HUES64 (cell line): ENCODE measurements around the gene TM4SF5.

ENCODE experiments used
- H3K27ac ChIP-seq: 2 replicates; pipeline ENCODE4 v1.7.0; 2013; ENCODE audit warnings: low read depth, low read length, inconsistent platforms
- H3K27me3 ChIP-seq: 2 replicates; pipeline ENCODE4 v1.6.1; 2013; ENCODE audit warnings: mild to moderate bottlenecking, low read length; ENCODE audit not compliant: insufficient read depth
- H3K36me3 ChIP-seq: 2 replicates; pipeline ENCODE4 v1.6.1; 2013; ENCODE audit warnings: mild to moderate bottlenecking, low read length; ENCODE audit not compliant: insufficient read depth
- H3K4me1 ChIP-seq: 2 replicates; pipeline ENCODE4 v1.6.1; 2013; ENCODE audit warnings: mild to moderate bottlenecking, low read length, moderate library complexity; ENCODE audit not compliant: insufficient read depth
- H3K4me3 ChIP-seq: 2 replicates; pipeline ENCODE4 v1.5.1; 2013; ENCODE audit warnings: mild to moderate bottlenecking, low read length, moderate library complexity
- H3K9ac ChIP-seq: 2 replicates; pipeline ENCODE4 v1.6.1; 2013; ENCODE audit warnings: mild to moderate bottlenecking, low read depth, low read length
- H3K9me3 ChIP-seq: 2 replicates; pipeline ENCODE4 v1.6.1; 2013; ENCODE audit warnings: low read depth, low read length; ENCODE audit not compliant: insufficient read depth
- WGBS: fragments of 150-250, 120-280 bp; methylation state at CpG from one replicate; pipeline ENCODE4 v1.1.7; 2013; ENCODE audit warnings: missing lambda C conversion rate; 5-methylcytosine and 5-hydroxymethylcytosine counted together

Gene TM4SF5

DNA sequence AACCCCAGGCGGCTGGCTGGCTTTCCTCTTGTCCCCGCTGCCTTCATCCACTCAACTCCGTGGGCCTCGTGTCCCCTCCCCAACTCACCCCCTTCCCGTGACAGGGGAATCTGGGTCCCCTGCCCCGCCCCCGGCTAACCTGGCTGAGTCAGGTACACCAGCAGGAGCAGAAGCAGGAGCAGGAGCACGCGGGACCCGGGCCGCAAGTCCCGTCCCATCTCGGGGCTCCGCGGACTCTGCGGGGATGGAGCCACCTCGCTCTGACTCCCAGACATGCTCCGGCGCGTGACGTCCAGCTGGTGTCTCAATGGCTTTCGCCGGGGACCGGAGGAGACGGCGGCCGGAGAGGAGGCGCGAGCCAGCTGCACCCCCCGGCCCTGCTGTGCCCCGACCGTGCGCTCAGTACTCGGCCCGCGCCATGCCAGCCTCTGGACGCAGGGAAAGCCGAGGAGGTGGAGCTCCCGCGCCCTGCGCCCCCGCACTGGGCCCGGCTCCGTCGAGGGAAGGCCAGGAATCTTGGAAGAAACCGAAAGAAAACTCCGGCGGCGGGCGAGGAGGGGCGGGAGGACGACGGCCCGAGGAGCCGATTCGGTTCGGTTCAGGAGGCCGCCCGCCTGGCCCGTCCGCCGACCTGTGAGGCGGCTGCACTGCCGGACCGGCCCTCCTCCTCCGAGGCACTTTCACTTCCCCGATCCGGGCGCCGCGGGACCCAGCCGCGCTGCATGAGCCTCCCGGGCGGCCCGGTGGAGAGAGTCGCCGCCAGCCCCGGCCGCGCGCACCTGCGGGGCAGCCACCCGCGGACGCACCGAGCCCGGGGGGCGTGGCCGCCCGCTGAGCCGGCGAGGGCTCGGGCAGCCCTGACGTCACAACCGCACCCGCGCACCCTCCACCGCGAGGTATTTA lies 32.3 kb upstream of the TM4SF5 start, which contains the start of the genes CXCL16 and ZMYND15:
CXCL16 (minus strand) TSS at position 807 of the 903 bp plus-strand sequence; CDS start at position 218, 589 bp downstream.
ZMYND15 (plus strand) TSS at position 712 of the 903 bp plus-strand sequence. CDS start 716 bp downstream, outside the sequence.
- peaks cover 92% of the 10 kb centered on the region for H3K27me3 ChIP-seq
- H3K9ac ChIP-seq, result peak within 1 kb of the TSS; percentile 49; the same call in 1 of the 2 replicates
- H3K36me3 ChIP-seq, result no peaks in the 10 kb centered on the region
- no peak within 1 kb of the TSS for H3K27ac ChIP-seq
- H3K9me3 ChIP-seq, result no peaks in the 10 kb centered on the region
- no peaks in the 10 kb centered on the region for H3K4me1 ChIP-seq
- peak within 1 kb of the TSS; percentile 56 for H3K4me3 ChIP-seq
- 1% methylated on average over 100 of the region's 100 CpGs for WGBS

- Histone ChIP-seq H3K27ac (no peak overlapping the region), H3K9me3 (no peaks in the 10 kb centered on the region), H3K27me3 (peaks cover 92% of the 10 kb centered on the region), H3K4me3 (peak overlapping the region; percentile 56), H3K9ac (no peak overlapping the region; the same call in 1 of the 2 replicates), H3K4me1 (0 out of 2 replicates have a peak, but pooled peaks cover 3% of the 10 kb centered on the region), H3K36me3 (no peaks in the 10 kb centered on the region)
- WGBS, result 10% methylated on average over 13 of the region's 13 CpGs
Measured at GRCh38 chr17:4740025-4740351, 31.7 kb upstream of the TM4SF5 start.

GRCh38 chr17:4740584-4740983 lies 31.1 kb upstream of the TM4SF5 start:
- Histone ChIP-seq H3K36me3 (no peaks in the 10 kb centered on the region), H3K9me3 (no peaks in the 10 kb centered on the region), H3K27me3 (peaks cover 96% of the 10 kb centered on the region), H3K4me1 (0 out of 2 replicates have a peak, but pooled peaks cover 3% of the 10 kb centered on the region), H3K27ac (no peak overlapping the region), H3K4me3 (no peak overlapping the region), H3K9ac (no peak overlapping the region)
- 86% methylated on average over 7 of the region's 8 CpGs for WGBS

DNA sequence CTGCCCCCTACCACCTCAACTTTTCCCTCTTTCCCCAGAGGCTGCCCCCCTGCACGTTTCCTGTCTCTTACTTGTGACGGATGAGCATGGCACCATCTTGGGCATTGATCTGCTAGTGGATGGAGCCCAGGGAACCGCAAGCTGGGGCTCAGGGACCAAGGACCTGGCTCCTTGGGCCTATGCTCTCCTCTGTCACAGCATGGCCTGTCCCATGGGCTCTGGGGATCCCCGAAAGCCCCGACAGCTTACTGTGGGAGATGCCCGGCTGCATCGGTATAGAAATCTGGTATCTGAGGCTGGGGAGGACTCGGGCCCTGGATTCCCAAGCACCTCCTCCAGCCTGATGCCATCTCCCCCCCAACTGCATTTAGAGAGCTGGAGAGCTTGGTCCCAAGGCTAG lies 30.1 kb upstream of the TM4SF5 start:
- WGBS, result 91% methylated on average over 8 of the region's 8 CpGs
- Histone ChIP-seq H3K9ac (no peak overlapping the region), H3K4me1 (0 out of 2 replicates have a peak, but pooled peaks cover 6% of the 10 kb centered on the region), H3K27me3 (peaks cover 97% of the 10 kb centered on the region), H3K36me3 (no peaks in the 10 kb centered on the region), H3K27ac (no peak overlapping the region), H3K9me3 (no peaks in the 10 kb centered on the region), H3K4me3 (no peak overlapping the region)

DNA sequence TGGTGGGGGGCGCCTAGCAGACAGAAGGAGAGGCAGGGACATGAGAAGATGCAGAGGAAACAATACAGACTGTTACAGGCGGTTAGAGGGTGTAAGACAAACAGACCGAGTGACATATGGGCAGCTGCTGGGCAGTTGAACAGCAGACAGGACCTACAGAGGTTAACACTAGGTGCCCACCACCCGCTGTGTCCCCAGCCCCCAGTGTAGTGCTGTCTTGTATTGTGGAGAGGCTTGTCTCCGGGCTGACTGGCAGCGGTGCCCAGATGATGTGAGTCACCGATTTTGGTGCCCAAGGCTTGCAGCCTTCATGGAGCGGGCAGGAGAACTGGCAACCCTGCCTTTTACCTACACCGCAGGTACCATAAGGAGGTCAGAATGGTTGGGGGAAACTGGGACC lies 29.6 kb upstream of the TM4SF5 start:
- WGBS, result 87% methylated on average over 9 of the region's 9 CpGs
- Histone ChIP-seq H3K27me3 (peaks cover 92% of the 10 kb centered on the region), H3K4me1 (0 out of 2 replicates have a peak, but pooled peaks cover 6% of the 10 kb centered on the region)

DNA sequence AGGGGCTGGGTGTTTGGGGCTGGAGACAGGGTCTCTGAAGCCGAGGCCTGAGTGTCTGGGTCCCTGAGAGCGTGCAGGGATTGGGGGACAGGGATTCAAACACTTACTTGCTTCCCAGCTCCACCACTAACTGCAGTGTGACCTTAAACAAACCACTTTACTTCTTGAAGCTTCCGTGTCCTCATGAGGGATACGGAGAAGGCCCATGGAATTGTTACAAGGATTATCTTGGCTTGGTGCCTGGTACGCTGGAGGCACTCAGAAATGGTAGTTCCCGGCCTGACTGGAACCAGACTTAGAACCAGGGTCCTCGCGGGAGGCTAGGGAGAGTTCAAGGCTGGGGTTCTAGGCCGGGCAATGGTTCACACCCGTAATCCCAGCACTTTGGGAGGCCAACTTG lies 29.1 kb upstream of the TM4SF5 start:
- H3K9ac ChIP-seq, result no peak overlapping the region
- H3K4me1 ChIP-seq, result 0 out of 2 replicates have a peak, but pooled peaks cover 6% of the 10 kb centered on the region
- 94% methylated on average over 10 of the region's 10 CpGs for WGBS
- H3K27me3 ChIP-seq, result peaks cover 87% of the 10 kb centered on the region
- H3K36me3 ChIP-seq, result no peaks in the 10 kb centered on the region
- H3K4me3 ChIP-seq, result no peak overlapping the region
- no peaks in the 10 kb centered on the region for H3K9me3 ChIP-seq
- no peak overlapping the region for H3K27ac ChIP-seq

More for the DNA sequence above, 29.6 kb upstream of the TM4SF5 start:
- Histone ChIP-seq H3K9ac (no peak overlapping the region), H3K4me3 (no peak overlapping the region), H3K9me3 (no peaks in the 10 kb centered on the region), H3K36me3 (no peaks in the 10 kb centered on the region), H3K27ac (no peak overlapping the region)

GRCh38 chr17:4743216-4743615 lies 28.5 kb upstream of the TM4SF5 start:
- peaks cover 81% of the 10 kb centered on the region for H3K27me3 ChIP-seq
- 0 out of 2 replicates have a peak, but pooled peaks cover 6% of the 10 kb centered on the region for H3K4me1 ChIP-seq
- H3K27ac ChIP-seq, result no peak overlapping the region
- H3K9me3 ChIP-seq, result no peaks in the 10 kb centered on the region
- no peaks in the 10 kb centered on the region for H3K36me3 ChIP-seq
- H3K4me3 ChIP-seq, result no peak overlapping the region
- WGBS, result 92% methylated on average over 8 of the region's 8 CpGs
- H3K9ac ChIP-seq, result no peak overlapping the region

DNA sequence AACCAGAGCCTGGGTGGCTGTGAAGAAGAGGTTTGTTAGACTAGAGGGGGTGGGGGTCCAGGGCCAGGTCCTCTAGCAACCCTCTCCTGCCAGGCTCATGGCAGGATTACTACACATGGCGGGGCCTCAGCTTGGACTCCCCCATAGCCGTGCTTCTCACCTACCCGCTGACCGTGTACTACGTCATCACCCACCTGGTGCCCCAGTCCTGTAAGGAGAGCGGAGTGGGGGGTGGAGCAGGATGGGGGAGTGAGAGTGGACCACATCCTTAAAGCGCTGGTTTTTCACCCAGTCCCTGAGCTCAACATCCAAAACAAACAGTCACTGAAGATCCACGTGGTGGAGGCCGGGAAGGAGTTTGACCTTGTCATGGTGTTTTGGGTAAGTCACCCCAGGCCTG lies 27.8 kb upstream of the TM4SF5 start:
- peaks cover 74% of the 10 kb centered on the region for H3K27me3 ChIP-seq
- no peaks in the 10 kb centered on the region for H3K36me3 ChIP-seq
- H3K27ac ChIP-seq, result no peak overlapping the region
- no peak overlapping the region for H3K9ac ChIP-seq
- H3K4me1 ChIP-seq, result 0 out of 2 replicates have a peak, but pooled peaks cover 6% of the 10 kb centered on the region
- WGBS, result 87% methylated on average over 9 of the region's 9 CpGs
- H3K4me3 ChIP-seq, result no peak overlapping the region
- no peaks in the 10 kb centered on the region for H3K9me3 ChIP-seq

- Histone ChIP-seq H3K27ac (no peak overlapping the region), H3K27me3 (peaks cover 60% of the 10 kb centered on the region), H3K36me3 (no peaks in the 10 kb centered on the region), H3K9me3 (no peaks in the 10 kb centered on the region), H3K4me1 (0 out of 2 replicates have a peak, but pooled peaks cover 6% of the 10 kb centered on the region), H3K9ac (peak overlapping the region; percentile 19; the same call in 1 of the 2 replicates), H3K4me3 (peak overlapping the region; percentile 73)
- WGBS, result 3% methylated on average over 47 of the region's 51 CpGs
Measured at GRCh38 chr17:4744999-4745969, 26.4 kb upstream of the TM4SF5 start.

DNA sequence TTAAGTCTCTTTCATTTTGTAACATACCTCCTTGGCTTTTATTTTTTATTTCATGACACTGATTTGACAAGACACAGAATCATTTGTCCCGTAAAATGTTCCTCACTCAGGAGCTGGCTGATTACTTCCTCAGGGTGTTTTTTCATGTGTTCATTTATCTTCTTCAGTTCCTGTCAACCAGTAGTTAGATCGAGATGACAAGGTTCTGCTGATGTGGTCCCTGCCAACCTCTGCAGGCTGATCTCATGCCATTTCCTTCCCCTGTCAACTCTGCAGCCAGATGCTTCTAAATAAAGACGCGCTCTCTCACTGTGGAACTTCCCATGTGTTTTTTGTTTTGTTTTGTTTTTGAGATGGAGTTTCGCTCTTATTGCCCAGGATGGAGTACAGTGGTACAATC lies 23.8 kb upstream of the TM4SF5 start:
- H3K27me3 ChIP-seq, result peaks cover 35% of the 10 kb centered on the region
- no peaks in the 10 kb centered on the region for H3K9me3 ChIP-seq
- 94% methylated on average over 5 of the region's 5 CpGs for WGBS
- no peaks in the 10 kb centered on the region for H3K36me3 ChIP-seq
- H3K27ac ChIP-seq, result no peak overlapping the region
- no peak overlapping the region for H3K9ac ChIP-seq
- no peak overlapping the region for H3K4me3 ChIP-seq
- 0 out of 2 replicates have a peak, but pooled peaks cover 6% of the 10 kb centered on the region for H3K4me1 ChIP-seq
